HG03060 (cell line): ENCODE data around the gene AKIP1.

ENCODE experiments used
- ATAC-seq: cut with Tn5 transposase; IDR thresholded peaks from one replicate; pipeline ENCODE4 v1.9.1; 2021; ENCODE audit warnings: low read depth, moderate number of reproducible peaks; ENCODE audit not compliant: unreplicated experiment

The AKIP1 gene

DNA sequence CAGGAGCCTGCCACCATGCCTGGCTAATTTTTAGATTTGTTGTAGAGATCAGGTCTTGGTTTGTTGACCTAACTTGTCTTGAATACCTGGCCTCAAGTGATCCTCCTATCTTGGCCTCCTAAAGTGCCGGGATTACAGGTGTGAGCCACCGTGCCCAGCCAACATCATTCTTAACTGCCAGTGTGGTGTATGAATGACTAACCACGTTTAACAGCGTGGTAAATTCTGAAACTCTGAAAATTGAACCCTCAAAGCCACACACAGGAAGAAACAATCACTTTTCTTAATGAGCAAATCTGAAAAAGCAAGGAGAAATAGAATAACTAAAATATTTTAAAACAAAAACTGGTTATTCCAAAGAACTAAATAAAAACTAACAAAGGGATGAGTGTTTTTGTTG lies 45.9 kb downstream of the AKIP1 start:
- no peak for ATAC-seq

DNA sequence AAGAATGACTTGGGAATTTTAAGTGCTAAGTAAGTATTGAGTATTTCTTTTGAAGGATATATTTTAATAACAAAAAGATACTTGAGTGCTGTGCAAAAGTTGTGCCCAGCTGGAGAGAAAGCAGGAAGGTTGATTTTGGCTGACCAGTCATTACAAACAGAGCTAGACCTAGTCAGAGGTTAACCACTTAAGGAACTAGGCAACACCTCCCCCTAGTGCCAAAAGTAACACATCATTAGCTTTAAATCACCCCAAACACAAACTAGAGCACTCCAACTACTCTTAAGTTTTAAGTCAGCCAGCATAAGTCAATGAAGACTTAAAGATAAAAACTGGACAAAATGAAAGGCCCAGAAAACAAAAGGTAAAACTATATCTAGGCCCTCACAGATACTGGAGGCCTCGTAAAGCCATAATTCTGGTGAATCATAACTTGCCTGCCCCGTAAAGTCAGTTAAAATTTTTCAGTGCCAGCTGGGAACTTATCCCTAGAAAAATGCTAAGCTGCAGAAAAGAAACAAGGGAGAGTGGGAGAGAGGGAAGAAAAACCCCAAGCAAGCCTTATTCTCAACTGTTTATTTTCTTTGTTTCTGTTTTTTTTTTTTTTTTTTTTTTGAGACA lies 48.7 kb downstream of the AKIP1 start:
- no peak for ATAC-seq

DNA sequence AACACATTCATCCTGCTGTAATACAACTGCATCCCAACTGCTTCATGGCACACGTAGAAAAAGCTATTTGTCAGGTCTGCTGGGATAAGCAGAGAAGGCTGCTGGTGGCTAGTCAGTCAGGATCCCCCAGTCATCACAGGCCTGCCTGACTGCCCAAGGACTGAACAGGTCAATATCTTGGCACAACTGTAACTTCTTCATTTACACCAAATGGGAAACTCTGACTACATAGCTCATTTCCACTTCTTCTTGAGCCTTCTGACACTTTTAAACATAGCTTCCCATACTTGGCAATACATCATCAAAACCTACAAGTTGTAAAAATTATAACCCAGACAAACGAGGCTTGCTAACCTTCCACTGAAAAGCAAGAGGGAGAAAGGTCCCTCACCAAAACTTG lies 50.4 kb downstream of the AKIP1 start:
- no peak for ATAC-seq

DNA sequence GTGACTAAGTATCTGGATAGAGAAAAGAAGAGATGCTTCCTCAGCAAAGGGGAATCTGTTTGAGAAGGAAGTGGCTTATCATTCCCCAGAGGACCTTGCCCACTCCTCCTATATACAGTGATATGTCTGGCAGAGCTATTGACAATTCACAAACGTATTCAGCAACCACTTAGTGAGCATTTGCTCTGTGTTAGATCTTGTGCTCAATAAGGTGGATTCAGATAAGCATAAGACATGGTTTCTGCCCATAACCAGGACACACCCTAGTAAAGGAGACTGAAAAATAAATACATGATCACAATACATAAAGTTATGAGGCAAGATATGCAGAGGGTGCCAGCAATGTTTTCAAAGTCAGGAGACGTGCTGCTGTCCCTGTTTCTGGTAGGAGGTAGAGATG lies 51.9 kb downstream of the AKIP1 start:
- no peak for ATAC-seq

DNA sequence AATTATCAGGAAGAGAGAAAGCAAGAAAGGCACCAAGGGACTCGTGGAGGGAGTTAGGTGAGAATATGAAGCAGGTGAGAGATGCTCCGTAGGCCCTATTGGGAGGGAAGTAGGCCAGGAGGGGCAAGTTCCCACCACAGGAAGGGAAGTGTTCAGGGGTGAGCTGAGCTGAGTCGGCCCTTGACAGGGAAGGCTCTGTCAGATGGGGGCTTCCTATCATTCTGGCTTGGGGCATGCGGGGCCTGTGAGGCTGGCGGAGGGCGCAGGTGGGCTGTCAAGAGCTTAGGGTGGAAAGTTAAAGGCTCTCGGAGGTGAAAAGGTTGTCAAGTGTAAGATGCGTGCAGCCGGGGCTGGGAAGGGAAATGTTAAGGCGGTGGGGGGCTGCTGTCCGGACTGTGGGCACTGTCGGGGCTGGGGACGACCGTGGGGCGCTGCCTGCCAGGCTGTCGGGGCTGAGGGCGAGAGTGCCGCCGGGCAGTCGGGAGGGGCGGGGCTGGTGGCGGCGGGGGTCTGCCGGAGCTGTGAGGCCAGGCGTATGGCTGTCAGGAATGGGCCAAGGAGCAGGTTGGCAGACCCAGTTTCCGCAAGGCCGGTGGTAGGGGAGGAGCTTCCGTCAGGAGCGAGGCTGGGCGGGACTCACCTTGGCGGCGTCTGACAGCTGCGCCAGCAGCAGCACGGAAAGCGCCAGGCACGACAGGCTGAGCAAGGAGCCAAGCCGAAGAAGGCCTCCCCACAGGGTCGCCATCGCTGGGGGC lies 52.8 kb downstream of the AKIP1 start:
- ATAC-seq, result peak; percentile 33

DNA sequence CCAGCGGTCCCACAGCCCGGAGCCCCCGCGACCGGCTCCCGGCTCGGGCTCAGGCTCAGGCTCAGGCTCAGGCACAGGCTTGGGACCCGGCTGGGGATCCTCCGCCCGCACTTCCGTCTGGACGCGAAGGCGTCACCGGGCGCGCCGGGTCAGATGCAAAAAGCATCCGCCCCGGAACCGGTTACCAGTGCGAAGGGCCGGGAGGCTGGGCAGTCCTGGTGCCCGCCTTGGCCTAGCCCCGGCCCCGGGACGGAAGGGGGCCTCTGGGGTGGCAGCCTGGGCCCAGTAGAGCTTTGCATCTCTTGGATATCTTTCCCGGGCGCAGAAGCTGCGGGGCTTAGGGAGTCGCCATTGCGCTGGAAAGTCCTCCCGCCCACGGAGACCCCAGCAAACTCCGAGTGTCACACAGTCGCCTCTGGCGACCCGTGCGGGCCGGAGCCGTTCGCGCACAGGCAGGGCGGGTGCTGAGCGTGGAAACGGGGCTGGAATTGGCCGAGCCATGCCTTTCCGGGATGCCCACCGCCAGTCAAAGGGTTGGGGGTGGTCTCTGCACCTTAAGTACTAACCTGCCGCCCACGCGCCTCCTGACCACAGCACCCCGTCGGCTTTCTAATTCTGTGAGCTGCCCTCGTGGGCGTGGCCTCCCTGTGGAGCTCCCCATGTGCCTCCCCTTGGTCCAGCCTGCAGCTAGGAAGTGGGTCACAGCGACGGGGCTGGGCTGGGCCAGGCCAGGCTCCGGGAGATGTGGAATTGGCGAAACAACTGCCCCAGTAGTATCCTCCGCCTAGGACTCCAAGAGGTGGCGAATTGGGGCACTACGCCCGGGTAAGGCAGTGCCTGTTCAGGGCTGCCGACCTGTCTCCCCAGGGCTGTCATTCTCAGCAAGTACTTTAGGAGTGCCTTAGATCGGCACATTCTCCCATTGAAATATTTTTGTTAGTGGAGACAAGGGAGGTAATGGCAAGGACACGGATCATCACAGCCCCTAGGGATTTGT lies 53.6 kb downstream of the AKIP1 start, which contains the start of gene TMEM9B:
Gene TMEM9B (minus strand): TSS at position 119 of the 997 bp plus-strand sequence. CDS start 129 bp downstream, outside the sequence.
- peak; percentile 34 for ATAC-seq

DNA sequence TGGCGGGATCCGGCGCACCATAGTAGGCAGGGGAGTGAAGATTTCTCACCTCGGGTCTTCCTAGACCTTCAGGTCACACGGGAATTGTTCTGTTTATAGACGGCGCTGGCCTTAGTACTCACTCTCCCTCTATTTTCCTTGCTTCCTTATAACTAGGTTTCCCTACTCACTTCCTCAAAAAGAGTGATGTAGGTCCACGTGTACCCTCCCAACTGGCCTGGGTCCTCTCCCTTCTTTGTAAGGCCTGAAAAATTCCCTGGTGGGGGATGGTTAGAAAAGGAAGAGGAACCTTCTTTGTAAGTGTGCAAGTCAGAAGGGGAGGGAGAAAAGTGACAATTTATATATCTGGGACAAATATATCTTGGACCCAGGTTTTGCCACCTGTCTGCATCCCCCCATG lies 56.2 kb downstream of the AKIP1 start:
- ATAC-seq, result no peak
